Thyroid gland (tissue), 4 donors: Measurements from ENCODE around the gene LYPD6B. TPM values are rescaled to one million over a fixed set of nuclear protein-coding genes. Genes with fewer than 3 reads are reported as not detected.

Experiments used
- DNase-seq, 2 donors: peaks; one replicate each; pipeline ENCODE4 v3.0.0-alpha.2; 2019
- H3K27ac ChIP-seq, 3 donors: fragments of 200-600 bp; sonication (generic); 1 replicate in 2 of 3; 2 replicates in 1 of 3; pipeline ENCODE4 v1.5.1; 2016 to 2019; ENCODE audit warnings: mild to moderate bottlenecking in 1 of 3, moderate library complexity in 1 of 3
- H3K27me3 ChIP-seq: fragments of 200-600 bp; sonication (generic); one replicate; pipeline ENCODE4 v1.5.1; 2019
- H3K36me3 ChIP-seq, 2 donors: fragments of 200-600 bp; sonication (generic); one replicate each; pipeline ENCODE4 v1.5.1; 2016 to 2019
- H3K4me1 ChIP-seq, 2 donors: fragments of 200-600 bp; sonication (generic); one replicate each; pipeline ENCODE4 v1.5.1; 2017 to 2019
- H3K4me3 ChIP-seq, 3 donors: fragments of 200-600 bp; sonication (generic); replicated peaks in 1 of 3; 1 replicate in 2 of 3; 2 replicates in 1 of 3; pipeline ENCODE4 v1.5.1; 2016; ENCODE audit warnings: mild to moderate bottlenecking in 1 of 3
- H3K9me3 ChIP-seq: fragments of 200-600 bp; sonication (generic); one replicate; pipeline ENCODE4 v1.5.1; 2017
- POLR2A ChIP-seq, 2 donors: fragments of 450-650 bp; IDR thresholded peaks; one replicate each; pipeline ENCODE4 v1.6.1; 2017; ENCODE audit warnings: antibody characterized with exemption in 2 of 2, mild to moderate bottlenecking in 2 of 2, moderate library complexity in 1 of 2
- WGBS, 2 donors: methylation state at CpG; one replicate each; pipeline ENCODE4 v1.1.5; 2017; 5-methylcytosine and 5-hydroxymethylcytosine counted together
- intact Hi-C: fragments of 100-400 bp; cut with DNase I; formaldehyde crosslinking; loops from one replicate; pipeline ENCODE4 v1.15.1; 2023
- total RNA-seq, 4 donors: library from RNA; depleted of rRNA; stranded (reverse); fragments of >200 nt; gene quantifications; one replicate each; pipeline ENCODE4 v1.2.3, GENCODE V29; 2016
- TF ChIP-seq, protein P1 (sequence below), 6 experiments: fragments of 200-600 bp in 3 of 6; fragments of 450-650 bp in 3 of 6; sonication (generic) in 3 of 6; IDR thresholded peaks; one replicate each; pipeline ENCODE4 v1.5.1; 2016 to 2019; ENCODE audit warnings: antibody characterized with exemption in 6 of 6, mild to moderate bottlenecking in 2 of 6, inconsistent platforms in 1 of 6, moderate library complexity in 1 of 6

Gene LYPD6B
- total RNA-seq, 4 donors from 2014 or later: 0.40 TPM; not detected in 3

DNA sequence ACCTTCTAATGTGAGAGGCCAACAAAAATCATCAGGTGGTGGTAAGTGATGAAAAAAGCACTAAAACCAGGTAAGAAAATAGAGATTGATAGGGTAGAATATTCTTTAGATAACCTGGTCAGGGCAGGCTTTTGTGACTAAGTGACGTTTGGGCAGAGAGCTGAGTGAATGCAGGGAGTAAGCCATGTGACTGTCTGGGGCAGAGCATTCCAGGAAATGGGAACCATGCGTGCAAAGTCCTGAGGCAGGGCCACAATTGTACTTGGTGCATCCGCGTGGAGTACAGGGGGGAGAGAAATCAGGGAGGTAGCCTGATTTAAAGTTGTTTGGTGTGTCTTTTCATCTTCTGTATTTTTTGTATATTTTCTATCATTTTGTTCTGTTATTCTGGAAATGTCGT lies 102.5 kb downstream of the LYPD6B start:
- Histone ChIP-seq H3K27me3 (no peaks in the 10 kb centered on the region), H3K4me3 (no peak overlapping the region), H3K9me3 (no peaks in the 10 kb centered on the region), H3K36me3 (no peaks in the 10 kb centered on the region), H3K27ac (no peak overlapping the region), H3K4me1 (no peaks in the 10 kb centered on the region)
- TF ChIP-seq, protein P1, sequence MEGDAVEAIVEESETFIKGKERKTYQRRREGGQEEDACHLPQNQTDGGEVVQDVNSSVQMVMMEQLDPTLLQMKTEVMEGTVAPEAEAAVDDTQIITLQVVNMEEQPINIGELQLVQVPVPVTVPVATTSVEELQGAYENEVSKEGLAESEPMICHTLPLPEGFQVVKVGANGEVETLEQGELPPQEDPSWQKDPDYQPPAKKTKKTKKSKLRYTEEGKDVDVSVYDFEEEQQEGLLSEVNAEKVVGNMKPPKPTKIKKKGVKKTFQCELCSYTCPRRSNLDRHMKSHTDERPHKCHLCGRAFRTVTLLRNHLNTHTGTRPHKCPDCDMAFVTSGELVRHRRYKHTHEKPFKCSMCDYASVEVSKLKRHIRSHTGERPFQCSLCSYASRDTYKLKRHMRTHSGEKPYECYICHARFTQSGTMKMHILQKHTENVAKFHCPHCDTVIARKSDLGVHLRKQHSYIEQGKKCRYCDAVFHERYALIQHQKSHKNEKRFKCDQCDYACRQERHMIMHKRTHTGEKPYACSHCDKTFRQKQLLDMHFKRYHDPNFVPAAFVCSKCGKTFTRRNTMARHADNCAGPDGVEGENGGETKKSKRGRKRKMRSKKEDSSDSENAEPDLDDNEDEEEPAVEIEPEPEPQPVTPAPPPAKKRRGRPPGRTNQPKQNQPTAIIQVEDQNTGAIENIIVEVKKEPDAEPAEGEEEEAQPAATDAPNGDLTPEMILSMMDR (IDR thresholded peaks at IDR 0.05): no peak
- TF ChIP-seq POLR2A (IDR thresholded peaks at IDR 0.05): no peak
- 75 to 77% methylated on average over 5 of the region's 5 CpGs for WGBS, 2 donors
- no peak for DNase-seq
- intact Hi-C loops: no loop called here

- DNase-seq: no peak
- Histone ChIP-seq H3K4me1 (no peaks in the 10 kb centered on the region), H3K36me3 (no peaks in the 10 kb centered on the region), H3K27me3 (no peaks in the 10 kb centered on the region), H3K27ac (no peak overlapping the region), H3K9me3 (no peaks in the 10 kb centered on the region), H3K4me3 (no peak overlapping the region)
- intact Hi-C loops: no loop called here
- no peak for TF ChIP-seq POLR2A (IDR thresholded peaks at IDR 0.05)
- TF ChIP-seq, protein P1 (IDR thresholded peaks at IDR 0.05): no peak
- WGBS, 2 donors: 44 to 45% methylated on average over 1 of the region's 1 CpG
These were observed 105.2 kb downstream of the LYPD6B start for GRCh38 chr2:149143734-149144133.

DNA sequence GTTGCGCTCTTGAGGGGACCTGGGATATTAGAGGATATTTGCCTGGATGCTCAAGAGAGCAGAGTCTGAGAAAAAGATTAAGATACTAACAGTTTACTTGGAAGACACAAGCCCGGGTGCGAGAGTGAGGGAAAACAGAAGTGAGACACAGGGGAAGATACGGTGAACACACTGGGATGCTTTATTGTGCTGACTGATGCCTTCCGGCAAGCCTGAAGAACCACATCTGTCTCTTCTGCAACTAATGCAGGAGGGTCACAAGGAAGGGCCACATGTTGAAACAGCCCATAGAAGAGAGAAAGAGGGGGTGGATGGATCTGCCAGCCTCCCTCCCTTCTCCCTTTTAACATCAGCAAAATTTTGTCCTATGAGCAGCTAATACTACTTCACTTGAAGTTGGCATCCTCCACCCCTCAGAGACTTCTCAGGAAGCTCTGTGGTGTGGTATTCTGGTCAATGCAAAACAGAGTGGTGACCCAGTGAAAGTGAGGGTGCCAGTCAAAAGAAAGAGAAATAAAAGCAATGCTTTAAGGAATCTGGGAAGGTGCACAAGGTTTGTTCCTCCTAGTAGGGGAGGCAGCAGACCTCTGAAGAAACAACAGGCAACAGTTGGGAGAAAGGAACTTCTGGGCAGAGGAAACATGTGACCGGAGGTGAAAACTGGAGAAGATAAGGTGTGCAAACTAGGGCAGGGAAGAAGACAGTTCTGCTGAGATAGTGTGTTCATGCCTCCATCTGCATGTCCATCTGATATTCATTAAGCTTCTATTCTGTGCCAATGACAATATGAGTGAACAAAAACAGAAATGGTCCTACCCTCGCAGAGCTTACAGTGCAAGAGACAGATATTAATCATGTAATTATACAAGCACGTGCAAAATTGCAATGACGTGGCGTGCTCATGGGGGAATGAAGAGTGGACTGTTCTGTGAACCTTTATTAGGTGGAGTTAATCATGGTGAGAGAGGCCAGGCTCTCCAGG lies 107.1 kb downstream of the LYPD6B start:
- Histone ChIP-seq H3K27ac (no peak overlapping the region), H3K9me3 (no peaks in the 10 kb centered on the region), H3K4me3 (no peak overlapping the region), H3K27me3 (no peaks in the 10 kb centered on the region), H3K36me3 (no peaks in the 10 kb centered on the region), H3K4me1 (no peaks in the 10 kb centered on the region)
- no peak for DNase-seq
- TF ChIP-seq, protein P1 (IDR thresholded peaks at IDR 0.05): no peak
- no peak for TF ChIP-seq POLR2A (IDR thresholded peaks at IDR 0.05)
- WGBS, 2 donors: 82 to 83% methylated on average over 10 of the region's 10 CpGs
- intact Hi-C loops: no loop called here

- H3K27ac ChIP-seq: no peak overlapping the region
- TF ChIP-seq, protein P1 (IDR thresholded peaks at IDR 0.05): no peak
- no peak for TF ChIP-seq POLR2A (IDR thresholded peaks at IDR 0.05)
- H3K4me1 ChIP-seq: no peaks in the 10 kb centered on the region
- intact Hi-C loops: no loop called here
- no peaks in the 10 kb centered on the region for H3K27me3 ChIP-seq
- no peaks in the 10 kb centered on the region for H3K36me3 ChIP-seq
- H3K9me3 ChIP-seq: no peaks in the 10 kb centered on the region
- DNase-seq: no peak
- no peak overlapping the region for H3K4me3 ChIP-seq
- WGBS, 2 donors: 61 to 75% methylated on average over 8 of the region's 8 CpGs
These were observed 108.4 kb downstream of the LYPD6B start for GRCh38 chr2:149146876-149147275.
